Stimulated activated CD4-positive, alpha-beta T cell treated with anti-CD3 and anti-CD28 coated beads, Interleukin-15, amount 100 ng/mL, for 24 hours (primary cell): Measurements from ENCODE around the gene CPVL.

ENCODE experiments used
- DNase-seq: peaks from one replicate; pipeline ENCODE4 v3.0.0-alpha.2; 2020

Gene CPVL

DNA sequence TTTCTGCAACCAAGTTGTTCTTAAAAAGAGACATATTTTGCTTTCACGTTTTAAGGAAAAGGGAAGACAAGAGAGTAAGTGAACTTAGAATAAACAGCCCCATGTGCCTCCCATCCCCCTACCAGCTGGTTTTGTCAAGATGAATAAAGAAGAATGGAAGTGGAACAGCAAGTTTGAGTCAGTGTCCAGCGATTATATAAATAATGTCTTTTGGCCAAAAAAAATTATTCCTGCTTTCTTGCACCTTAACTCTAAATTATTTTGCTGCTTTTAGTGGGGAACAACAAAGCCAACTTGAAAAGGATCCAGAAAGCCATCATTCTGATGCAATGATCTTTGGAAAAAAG lies 105.8 kb downstream of the CPVL start:
- DNase-seq: no peak

DNA sequence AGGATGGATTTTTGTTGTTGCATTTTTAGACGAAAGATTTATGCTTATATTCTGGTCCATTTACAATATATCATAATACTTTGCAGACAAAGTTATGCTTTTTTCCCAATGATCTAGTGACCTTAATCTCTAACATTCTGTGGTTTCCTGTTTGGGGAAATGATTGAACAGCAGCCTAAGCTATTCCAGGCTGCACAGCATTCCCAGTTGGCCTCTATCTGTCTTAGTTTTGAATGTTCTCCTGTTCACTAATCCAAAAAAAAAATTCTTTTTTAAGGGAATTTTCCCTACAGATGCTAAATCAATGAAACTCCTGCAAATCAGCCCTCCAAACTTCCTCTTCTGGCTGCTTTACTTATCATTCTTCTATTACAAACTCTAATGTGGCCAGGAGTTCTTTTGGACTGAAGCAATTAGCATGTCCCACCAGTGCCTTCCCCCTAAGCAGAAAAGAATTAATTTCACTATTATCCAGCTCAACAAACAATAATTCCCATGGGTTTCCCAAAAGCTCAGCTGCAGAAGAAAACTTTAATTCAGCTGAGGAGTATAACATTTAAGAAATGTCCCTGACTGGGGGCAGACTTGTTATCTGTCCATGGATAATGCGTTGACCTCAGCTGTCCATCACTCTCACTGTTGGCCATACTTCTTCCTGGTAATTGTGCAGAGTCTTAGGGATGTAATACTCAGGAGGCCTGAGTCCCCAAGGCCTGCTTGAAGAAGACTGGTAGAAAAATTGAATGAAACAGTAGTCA lies 106.3 kb downstream of the CPVL start:
- DNase-seq: no peak

DNA sequence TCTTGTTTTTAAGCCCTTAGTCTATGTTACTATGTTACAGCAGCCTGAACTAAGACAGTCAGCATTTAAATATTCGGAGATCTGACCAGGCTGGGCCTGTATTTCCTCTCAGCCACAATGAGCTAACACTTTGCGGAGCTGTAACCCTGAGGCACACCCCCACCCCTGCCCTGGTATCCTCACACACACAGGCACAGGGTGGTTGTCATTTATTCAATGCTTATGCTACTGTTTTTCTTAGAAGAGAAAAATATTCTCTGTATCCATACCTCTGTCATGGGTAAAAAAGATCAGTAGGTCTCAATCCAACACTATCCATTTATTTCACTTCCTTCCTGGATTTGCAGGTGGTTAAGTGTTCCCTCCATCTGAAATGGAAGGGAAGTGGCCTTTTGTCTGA lies 107.9 kb downstream of the CPVL start:
- no peak for DNase-seq

DNA sequence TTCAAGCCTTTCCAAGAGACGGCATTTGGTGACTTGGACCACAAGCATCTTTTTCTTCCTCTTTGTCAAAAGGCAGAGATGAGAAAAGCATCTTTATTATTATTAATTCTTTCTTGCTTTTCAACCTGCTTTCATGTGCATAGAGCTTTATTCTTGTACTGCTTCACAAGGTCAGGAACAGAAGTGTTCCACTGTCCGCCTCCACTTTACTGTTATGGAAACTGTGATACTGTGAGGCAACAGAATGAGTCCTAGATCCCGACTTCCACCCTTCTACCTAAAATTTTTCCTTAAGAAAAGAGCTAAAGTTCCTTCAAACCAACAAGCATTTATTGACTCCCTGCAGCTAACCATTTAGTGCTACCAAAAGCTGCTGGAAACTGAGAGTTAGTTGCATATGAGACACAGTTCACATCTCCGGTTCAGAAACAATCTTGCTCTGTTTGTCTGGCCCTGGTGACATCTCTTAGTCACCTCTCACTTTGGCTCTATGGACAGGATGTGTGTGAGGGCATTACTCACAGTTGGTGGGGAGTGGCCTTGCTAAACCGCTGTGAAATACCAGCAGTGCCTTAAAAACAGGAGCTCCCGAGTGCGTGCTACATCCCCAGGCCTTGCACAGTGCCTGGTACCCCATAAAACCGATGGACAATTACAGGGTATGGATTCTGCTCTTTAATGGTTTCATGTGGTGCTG lies 111.1 kb downstream of the CPVL start:
- peak; percentile 5 for DNase-seq

DNA sequence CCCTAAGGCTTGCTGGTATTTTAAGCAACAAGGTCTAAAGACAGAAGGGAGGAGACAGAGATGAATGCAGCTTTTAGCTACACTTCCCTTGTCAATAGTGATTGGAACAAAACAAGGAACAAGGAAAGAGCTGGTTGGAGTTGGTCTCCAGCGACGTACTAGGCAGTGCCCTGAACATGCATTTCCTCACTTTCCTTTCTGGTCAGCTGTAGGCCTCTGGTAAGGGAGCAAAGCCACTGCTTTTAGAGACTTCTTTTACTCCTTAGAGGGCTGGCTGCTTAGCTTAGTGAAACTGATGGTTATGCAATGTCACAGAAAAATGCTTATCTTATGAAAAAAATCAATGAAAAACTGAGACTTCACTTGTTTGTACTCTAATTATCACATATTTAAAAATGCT lies 112.8 kb downstream of the CPVL start:
- no peak for DNase-seq

DNA sequence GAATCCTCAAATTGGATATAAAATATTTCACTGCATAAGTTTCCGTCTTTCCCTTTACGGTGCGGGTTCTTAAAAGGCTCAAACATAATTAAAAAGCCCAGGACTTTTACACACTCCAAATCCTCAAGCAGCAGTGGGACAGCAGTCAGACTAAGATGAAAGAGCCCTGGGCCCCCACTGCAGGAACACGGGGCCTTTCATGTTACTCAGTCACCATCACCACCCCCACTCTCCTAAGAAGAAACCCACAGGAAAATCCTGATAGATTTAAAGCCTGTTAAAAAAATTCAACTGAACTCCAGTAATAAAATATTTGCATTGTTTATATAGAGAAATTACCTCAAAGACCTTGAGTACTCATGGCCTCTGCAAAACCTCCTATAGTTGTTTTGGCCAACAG lies 114.2 kb downstream of the CPVL start:
- DNase-seq: no peak

DNA sequence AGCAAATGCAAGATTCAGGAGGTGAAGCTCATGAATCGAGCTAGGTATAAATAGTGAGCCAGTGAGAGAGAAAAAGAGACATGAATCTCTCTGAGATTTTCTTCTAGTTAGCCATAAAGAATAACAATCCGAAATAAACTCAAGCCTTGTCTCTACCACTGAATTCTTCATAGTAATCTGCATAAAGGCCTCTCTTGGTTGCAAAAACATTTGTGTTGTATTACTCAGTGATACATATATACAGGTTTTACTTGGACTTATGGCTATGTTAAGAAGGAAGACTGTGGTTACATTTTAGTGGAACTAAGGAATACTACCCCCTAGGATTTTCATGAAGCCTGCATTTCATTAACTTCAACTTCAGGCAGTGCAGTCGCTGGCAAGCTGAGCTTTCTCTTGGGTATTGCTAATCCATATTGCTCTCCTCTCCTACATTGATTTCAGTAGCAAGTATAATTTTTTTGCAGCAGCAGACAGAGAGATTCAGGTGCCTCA lies 115.5 kb downstream of the CPVL start:
- no peak for DNase-seq

DNA sequence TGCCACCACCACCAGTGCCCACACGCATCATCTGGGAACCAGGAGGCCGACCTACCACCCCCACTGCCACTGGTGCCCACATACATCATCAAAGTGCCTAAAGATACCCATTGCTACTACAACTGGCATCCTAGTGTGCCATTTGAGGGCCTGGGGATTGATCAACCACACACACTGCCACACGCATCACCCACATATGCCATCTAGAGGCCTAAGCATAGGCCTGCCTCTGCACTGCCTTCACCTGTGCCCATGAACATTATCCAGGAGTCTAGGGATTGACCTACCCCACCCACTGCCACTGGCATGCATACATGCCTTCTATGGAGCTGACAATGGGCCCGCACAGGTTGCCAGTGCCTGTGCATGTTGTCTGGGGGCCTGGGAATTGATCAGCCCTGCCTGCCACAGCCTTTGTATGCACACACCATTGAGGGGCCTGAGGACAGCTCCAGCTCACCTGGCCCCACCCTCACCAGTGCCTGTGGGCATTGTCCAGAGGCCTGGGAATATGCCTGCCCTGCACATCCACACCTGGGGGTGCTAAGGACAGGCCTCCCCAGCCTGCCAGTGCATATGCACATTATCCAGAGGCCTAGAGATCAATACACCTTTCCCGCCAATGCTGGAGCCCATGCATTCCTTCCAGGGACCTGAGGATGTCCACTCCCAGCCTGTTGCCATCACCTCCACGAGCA lies 123.9 kb downstream of the CPVL start:
- DNase-seq: no peak

DNA sequence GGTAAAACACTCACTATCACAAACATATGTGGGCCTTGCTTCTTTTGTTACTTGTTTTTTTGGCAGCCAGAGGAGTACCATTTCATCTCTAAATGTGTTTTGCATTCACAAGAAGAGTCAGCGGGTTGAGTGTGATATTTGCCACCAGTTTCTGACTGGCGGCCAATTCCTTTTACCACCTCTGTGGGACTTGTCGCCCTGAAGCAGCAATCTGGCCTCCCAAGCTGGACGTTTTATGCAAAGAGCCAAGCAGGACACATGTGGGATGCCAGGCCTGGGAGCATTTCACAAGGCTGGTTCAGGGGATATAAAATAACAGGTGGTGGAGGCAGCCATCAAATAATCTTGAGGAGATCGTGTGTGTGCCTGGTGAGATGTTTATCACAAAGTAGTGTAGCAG lies 126.4 kb downstream of the CPVL start:
- no peak for DNase-seq

DNA sequence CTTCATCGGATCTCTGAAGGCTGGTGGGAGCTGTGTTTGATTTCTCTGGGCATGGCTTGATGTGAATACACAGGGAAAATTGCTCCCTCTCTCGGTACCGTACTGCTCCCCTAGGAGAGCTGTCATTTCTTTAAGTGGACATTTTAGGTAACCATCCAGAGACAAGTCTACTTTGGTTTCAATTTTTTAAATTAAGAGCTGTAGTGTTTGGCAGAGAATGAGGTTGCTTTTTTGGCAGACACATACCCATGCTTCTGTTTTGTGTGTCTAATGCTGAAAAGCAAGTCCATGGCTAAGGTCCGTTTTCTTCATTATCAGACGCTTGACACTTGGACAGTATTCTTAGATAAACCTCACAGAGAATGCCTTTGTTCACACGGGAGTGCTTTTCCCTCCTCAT lies 127.0 kb downstream of the CPVL start:
- DNase-seq: no peak

DNA sequence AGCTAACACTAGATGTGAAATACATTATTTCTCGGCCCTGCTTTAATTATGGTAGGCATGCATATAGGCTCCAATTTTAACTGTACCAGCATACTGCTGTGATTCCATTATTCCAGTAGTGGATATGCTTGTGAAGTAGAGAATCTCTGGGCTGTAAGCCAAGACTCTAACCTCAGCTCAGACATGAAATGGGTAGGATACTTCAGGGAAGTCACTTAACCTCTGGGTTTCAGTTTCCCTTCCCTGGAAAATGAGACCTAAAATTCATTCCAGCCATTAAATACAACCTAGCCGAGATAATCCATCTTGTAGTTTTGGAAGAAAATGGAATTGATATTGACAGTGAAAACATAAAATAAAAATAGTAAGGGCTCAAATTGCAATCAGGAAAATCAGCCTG lies 128.6 kb downstream of the CPVL start:
- DNase-seq: no peak

DNA sequence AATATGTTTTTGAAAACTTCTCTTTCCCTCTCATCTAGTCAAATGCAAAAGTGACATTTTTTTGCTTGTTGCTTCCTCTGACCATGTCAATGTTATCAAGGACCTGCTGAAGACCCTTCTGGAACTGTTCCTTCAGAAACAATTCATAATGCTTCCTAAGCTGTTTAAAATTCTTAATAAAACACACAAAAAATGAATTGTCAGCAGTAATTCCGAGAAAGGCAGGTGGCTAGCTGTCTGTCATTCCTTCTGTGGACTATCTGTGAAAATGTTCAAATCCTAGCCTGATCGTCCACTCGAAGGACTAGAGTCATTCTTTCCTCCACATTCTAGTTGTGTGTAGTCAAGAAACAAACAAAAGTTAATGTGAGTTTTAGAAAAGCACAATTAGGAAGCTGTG lies 131.6 kb downstream of the CPVL start:
- no peak for DNase-seq

DNA sequence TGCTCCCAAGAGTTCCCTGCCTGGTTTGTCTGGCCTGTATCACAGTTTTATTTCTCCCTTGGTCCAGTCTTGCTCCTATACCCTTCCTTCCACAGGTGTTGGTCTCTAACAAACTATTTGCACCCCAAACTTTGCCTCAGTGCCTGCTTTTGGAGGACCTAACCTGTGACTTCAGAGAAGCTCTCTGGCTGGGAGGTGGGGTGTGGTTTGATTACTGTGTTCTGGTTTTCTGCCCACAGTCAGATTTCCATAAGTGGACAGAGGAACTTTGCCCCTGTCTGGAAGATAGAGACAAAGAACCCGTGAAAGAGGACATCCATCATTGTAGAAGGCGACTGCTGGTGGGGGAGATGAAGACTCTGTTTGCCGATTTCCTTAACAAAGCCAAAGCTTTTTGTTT lies 132.4 kb downstream of the CPVL start:
- DNase-seq: no peak

DNA sequence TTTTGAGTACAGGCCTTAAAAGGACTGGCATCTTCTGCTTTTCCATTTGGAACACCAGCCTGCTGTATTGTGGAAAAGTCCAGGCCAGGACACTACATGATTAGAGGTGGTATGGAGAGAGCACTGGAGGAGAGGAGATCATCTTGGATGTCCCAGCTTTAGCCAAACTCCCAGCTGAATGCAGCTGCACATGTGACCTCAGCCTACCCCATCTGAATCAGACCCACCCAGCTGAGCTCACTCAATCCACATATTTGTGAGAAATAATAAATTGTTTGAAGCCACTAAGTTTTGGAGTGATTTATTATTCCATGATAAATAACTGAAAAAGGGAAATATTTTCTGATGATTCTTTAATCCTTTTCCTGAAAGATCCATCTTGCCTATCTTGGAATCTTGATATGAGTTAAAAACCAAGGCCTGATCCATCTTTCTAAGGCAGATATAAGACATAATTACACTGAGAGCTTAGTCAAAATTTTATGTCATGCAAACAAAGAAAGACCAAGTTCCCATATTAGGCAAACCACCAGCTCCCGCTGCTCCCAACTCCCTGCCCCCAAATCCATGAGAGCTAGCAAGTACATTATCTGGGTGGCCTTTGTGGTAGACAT lies 133.1 kb downstream of the CPVL start:
- no peak for DNase-seq

DNA sequence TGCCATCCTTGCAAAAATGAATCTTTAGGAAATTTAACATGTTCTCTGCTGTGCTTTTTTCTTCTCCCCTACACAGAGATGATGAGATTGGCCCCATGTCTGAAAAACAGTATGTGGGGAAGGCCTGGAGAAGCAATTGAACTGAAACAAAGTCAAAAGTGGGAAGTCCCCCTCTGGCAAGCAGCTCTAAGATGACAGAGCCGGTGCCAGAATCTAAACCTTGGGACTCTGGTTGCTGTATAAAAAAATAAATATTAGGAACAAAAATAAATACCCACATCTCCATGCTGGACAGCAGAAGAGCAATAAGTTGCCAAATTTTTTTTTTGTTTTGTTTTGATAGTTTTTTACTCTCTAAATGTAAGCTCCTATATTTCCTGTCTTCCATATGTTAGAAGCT lies 136.4 kb downstream of the CPVL start:
- DNase-seq: no peak

DNA sequence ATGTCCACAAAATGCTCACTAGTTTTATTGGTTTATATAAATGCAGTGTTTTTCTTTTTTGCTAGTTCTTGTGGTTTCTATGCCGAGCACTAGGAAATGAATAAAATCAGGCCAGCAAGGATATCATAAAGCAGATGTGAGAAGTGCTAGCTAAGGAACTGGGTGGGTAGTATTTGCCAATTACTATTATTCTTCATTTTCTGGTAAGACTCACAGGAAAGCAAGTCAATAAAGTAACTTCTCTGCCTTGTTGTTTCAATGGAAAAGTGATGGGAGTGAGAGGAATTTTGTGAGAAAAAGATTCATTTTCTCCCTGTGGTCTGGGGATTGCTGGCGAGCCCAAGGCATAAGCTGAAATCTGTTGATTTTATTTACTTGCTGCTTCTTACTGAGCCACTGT lies 137.7 kb downstream of the CPVL start:
- no peak for DNase-seq

DNA sequence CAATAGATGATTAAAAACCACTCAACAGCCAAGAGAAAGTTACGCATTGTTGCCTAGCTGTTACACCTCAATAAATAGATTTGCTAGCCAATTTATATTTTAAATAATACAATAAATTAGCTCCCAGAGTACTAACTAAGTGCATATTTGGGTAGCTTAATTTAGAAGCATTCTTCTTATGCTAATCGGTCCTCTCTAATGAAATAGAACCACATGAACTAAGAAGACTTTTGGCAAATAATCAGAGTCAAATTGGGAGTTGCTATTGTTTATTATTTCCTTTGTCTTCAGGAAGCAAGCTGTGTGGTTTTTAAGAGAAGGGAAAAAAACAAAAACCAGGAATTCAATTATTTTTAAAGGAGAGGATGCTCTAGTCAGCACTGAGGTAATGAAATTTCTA lies 139.2 kb downstream of the CPVL start:
- DNase-seq: no peak

DNA sequence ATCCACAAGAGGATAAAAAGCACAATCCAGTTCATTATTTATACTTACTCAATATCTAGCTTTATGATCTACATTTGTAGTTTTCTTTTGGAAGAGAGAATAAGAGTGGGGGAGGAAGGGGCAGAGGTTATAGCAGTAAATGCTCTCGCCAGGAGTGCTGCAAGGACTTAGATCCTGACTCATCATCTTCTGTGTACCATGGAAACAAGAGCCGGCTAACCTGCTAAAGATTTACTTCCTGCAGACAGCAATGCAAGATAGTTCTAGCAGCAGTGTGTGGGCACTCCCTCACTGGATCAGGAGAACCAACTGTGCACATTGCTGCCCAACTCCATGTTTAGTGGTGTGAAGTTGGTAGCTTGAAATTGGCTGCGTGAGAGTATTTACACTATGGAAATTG lies 140.5 kb downstream of the CPVL start:
- DNase-seq: no peak

DNA sequence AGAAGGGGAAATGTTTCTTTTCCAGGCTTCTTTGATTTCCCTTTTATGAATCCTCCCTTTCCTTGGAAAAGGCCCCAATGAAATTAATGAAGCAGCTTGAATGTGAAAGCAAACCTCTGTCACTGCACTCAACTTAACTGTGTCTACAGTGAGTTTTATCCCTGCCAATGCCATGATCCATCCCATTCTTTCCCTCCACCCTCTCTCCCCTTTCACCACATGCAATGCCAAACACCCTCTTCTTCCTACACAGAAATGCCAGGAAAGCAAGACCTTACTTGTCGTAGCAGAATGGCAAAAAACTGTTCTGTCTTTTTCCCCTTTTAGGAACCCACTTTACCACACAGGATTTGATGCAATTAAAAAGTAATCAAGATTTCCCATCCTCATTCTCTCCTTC lies 140.9 kb downstream of the CPVL start:
- DNase-seq: no peak

DNA sequence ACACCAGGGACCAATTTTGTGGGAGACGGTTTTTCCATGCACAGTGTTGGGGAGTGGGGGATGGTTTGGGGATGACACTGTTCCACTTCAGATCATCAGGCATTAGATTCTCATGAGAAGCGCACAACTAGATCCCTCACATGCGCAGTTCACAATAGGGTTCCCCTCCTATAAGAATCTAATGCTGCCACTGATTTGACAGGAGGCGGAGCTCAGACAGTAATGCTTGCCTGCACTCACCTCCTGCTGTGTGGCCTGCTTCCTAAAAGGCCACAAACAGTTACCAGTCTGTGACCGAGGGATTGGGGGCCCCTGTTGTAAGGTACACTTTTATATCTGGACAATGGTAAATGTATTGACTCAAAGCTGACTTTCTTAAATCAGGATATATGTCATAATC lies 142.6 kb downstream of the CPVL start:
- no peak for DNase-seq

DNA sequence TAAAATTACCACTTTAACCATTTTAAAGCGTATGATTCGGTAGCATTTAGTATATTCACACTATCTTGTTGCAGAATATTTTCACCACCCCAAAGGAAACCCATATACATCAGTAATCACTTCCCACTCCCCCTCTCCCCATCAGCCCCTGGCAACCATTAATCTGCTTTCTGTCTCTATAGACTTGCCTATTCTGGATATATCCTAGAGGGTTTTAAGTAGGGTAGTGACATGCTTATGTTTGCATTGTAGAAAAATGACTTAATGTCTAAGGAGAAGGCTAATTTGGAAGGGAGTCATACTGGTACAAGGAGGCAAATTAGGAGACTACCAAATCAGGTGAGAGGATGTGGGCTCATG lies 145.6 kb downstream of the CPVL start:
- no peak for DNase-seq

DNA sequence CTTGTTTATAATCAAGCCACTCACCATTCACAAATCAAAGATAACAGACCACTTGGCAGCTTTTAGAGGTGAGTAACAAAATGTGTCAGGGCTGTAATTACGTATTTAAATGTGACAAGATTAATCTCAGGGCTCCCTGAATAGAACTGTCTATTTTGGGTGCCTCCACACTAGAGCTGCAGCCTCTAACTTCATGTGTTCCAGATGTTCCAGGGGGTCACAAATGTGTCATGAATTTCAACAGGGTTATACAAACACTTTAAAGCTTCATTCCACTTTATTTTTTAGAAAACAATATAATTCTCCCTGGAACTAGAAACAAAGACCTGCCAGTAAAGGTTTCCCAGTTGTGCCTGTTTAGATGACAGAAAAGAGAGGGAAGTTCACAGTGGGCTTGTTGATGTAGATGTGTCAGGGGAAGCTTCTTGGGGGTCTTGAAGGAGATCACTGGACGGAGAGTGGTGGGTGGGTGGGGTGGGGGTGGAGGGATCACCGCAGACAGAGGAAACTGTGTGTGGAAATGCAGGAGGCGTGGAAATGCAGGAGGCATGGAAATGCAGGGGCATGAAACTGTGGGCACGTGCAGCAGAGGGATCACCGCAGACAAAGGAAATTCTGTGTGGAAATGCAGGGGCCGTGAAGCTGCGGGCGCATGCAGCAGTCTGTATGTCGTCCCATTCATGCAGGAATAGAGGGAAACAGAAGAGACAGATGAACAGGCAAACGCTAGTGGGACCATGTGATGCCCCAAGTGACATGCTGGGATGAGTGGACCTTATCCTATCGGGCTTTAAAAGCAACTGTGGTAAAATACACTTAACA lies 146.2 kb downstream of the CPVL start:
- DNase-seq: no peak

DNA sequence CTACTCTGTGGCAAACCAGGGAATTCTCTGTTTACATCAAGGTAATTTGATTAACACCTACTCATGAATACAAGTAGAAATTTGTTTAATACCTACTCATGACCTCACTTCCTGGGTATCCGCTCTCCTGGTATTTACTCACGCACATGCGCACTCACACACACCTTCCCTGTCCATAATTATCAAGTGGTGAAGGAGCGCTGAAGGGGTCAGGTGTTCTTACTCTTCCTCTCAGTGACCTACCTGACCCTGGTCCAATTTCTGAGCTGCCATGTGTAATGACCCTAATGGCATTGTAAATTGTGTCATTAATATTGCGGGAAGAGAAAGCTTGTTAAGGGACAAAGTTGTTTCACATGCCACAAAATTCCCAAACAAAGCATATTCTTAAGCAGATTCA lies 146.9 kb downstream of the CPVL start:
- DNase-seq: no peak
